ENCODE results near the gene TMOD1.

DNA sequence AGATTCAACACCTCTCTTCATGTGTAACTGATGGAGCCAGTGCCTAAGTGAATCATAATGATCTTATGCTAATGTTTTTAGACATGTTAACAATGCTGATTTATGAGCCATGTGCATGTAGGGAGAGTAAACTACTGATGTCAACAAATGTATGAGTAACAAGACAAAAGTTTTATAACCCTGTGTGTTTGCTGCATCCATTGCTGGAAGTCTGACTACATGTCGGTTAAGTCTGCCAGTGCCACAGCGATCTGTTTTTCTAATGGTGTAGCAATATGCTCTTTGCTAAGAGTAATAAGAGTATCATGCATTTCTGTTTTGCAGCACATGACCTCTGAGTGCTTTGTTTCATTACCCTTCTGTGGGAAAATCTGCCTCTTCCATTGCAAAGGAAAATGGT lies 26.4 kb upstream of the TMOD1 start:
- TF ChIP-seq, protein P1, sequence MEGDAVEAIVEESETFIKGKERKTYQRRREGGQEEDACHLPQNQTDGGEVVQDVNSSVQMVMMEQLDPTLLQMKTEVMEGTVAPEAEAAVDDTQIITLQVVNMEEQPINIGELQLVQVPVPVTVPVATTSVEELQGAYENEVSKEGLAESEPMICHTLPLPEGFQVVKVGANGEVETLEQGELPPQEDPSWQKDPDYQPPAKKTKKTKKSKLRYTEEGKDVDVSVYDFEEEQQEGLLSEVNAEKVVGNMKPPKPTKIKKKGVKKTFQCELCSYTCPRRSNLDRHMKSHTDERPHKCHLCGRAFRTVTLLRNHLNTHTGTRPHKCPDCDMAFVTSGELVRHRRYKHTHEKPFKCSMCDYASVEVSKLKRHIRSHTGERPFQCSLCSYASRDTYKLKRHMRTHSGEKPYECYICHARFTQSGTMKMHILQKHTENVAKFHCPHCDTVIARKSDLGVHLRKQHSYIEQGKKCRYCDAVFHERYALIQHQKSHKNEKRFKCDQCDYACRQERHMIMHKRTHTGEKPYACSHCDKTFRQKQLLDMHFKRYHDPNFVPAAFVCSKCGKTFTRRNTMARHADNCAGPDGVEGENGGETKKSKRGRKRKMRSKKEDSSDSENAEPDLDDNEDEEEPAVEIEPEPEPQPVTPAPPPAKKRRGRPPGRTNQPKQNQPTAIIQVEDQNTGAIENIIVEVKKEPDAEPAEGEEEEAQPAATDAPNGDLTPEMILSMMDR (IDR thresholded peaks at IDR 0.05 in 8 of 11, conservative IDR thresholded peaks at IDR 0.05 in 3 of 11) = no peak
- no peak for TF ChIP-seq POLR2A (IDR thresholded peaks at IDR 0.05)
- no peak for TF ChIP-seq POLR2AphosphoS5 (IDR thresholded peaks at IDR 0.05)
